GM23248 (cell line): Measurements from ENCODE around the gene HSPB3. TPM values are rescaled to one million over a fixed set of nuclear protein-coding genes. Genes with fewer than 3 reads are reported as not detected.
A peak's percentile ranks its signal among the peaks of the same experiment; 100 is the strongest.

ENCODE experiments used
- DNase-seq: peaks from one replicate; pipeline ENCODE4 v3.0.0-alpha.2; 2015
- H2AFZ ChIP-seq: fragments of 200-600 bp; sonication (generic); 2 replicates; pipeline ENCODE4 v1.6.1; 2016; ENCODE audit warnings: antibody characterized with exemption
- H3F3A ChIP-seq: fragments of 200-600 bp; sonication (generic); 2 replicates; pipeline ENCODE4 v1.6.1; 2016; ENCODE audit warnings: mild to moderate bottlenecking, antibody characterized with exemption, mixed run types; ENCODE audit not compliant: insufficient read depth
- H3K27ac ChIP-seq: fragments of 200-600 bp; sonication (generic); 2 replicates; pipeline ENCODE4 v1.5.1; 2016; ENCODE audit warnings: mild to moderate bottlenecking
- H3K27me3 ChIP-seq: fragments of 200-600 bp; sonication (generic); replicated peaks from 2 replicates; pipeline ENCODE4 v1.6.1; 2016; ENCODE audit warnings: mild to moderate bottlenecking; ENCODE audit not compliant: insufficient read depth
- H3K36me3 ChIP-seq: fragments of 200-600 bp; sonication (generic); 2 replicates; pipeline ENCODE4 v1.6.1; 2016; ENCODE audit warnings: low read depth, mild to moderate bottlenecking
- H3K4me1 ChIP-seq: fragments of 200-600 bp; sonication (generic); 2 replicates; pipeline ENCODE4 v1.6.1; 2016; ENCODE audit warnings: mild to moderate bottlenecking; ENCODE audit not compliant: insufficient read depth
- H3K4me2 ChIP-seq: fragments of 200-600 bp; sonication (generic); one replicate; pipeline ENCODE4 v1.6.1; 2016; ENCODE audit warnings: mild to moderate bottlenecking; ENCODE audit not compliant: unreplicated experiment
- H3K4me3 ChIP-seq: fragments of 200-600 bp; sonication (generic); 2 replicates; pipeline ENCODE4 v1.5.1; 2016; ENCODE audit warnings: mild to moderate bottlenecking
- H3K79me2 ChIP-seq: fragments of 200-600 bp; sonication (generic); 2 replicates; pipeline ENCODE4 v1.6.1; 2016; ENCODE audit warnings: mild to moderate bottlenecking; ENCODE audit not compliant: insufficient read depth
- H3K9ac ChIP-seq: fragments of 200-600 bp; sonication (generic); 2 replicates; pipeline ENCODE4 v1.6.1; 2016; ENCODE audit warnings: mild to moderate bottlenecking
- H3K9me2 ChIP-seq: fragments of 200-600 bp; sonication (generic); 2 replicates; pipeline ENCODE4 v1.6.1; 2016; ENCODE audit warnings: mixed run types, mild to moderate bottlenecking, moderate library complexity; ENCODE audit not compliant: insufficient read depth
- H3K9me3 ChIP-seq: fragments of 200-600 bp; sonication (generic); one replicate; pipeline ENCODE4 v1.6.1; 2017; ENCODE audit warnings: low read depth
- H4K20me1 ChIP-seq: fragments of 200-600 bp; sonication (generic); 2 replicates; pipeline ENCODE4 v1.6.0; 2016; ENCODE audit not compliant: insufficient read depth
- EZH2 ChIP-seq: fragments of 200-600 bp; sonication (generic); IDR thresholded peaks from 2 replicates; pipeline ENCODE4 v1.6.1; 2018; ENCODE audit warnings: antibody characterized with exemption, mild to moderate bottlenecking; ENCODE audit not compliant: insufficient read depth, poor library complexity, severe bottlenecking
- EZH2phosphoT487 ChIP-seq: fragments of 200-600 bp; sonication (generic); IDR thresholded peaks from 2 replicates; pipeline ENCODE4 v1.6.1; 2018; ENCODE audit warnings: antibody characterized with exemption, moderate library complexity, mild to moderate bottlenecking, low read depth; ENCODE audit not compliant: insufficient read depth
- WGBS, 2 experiments: methylation state at CpG; one replicate each; pipeline ENCODE4 v1.1.6; 2015 to 2017; ENCODE audit warnings: low lambda C conversion rate in 2 of 2, low coverage in 1 of 2; ENCODE audit errors: missing lambda C conversion rate in 2 of 2; 5-methylcytosine and 5-hydroxymethylcytosine counted together
- in situ Hi-C: fragments of 300-500 bp; cut with MboI; formaldehyde crosslinking; loops from 2 replicates; pipeline ENCODE4 v1.15.0; 2020
- polyA plus RNA-seq: library from polyadenylated mRNA; unstranded; fragments of >200 nt; fragmentation: Nextera tagmentation; extraction: Ambion mirVana; gene quantifications from 2 replicates; pipeline ENCODE4 v1.2.1, GENCODE V29; 2016
- total RNA-seq: library from RNA; depleted of rRNA; stranded (reverse); fragments of >200 nt; shearing (Covaris generic); gene quantifications from 2 replicates; pipeline ENCODE4 v1.2.3, GENCODE V29; 2014

HSPB3 gene
- total and polyA plus RNA-seq, 2 experiments from 2014 or later, result 4.1 to 5.4 TPM

DNA sequence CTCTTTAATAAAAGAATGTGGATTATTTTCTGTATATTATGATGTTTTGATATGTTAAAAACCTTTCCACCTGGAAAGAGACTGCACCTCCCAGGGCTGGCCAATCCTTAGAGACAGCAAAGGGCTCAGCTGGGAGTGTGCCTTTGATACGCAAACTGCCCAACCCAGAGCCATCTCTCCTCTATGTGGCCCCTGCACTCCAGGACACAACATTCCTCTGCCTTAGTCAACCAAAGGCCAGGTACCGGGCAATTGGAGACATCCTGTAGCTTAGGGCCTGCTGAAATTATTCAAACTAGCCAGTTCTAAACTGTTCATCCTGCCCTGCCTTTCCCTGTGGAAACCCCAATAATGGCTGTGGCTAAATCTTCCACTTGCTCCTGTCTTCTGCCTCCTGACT lies 5.0 kb upstream of the HSPB3 start:
- Histone ChIP-seq H3K79me2 (no peaks in the 10 kb centered on the region), H3K4me3 (no peak overlapping the region), H3K4me2 (no peak overlapping the region), H3K9me2 (no peaks in the 10 kb centered on the region), H2AFZ (no peak overlapping the region), H3K4me1 (peaks cover 10% of the 10 kb centered on the region), H3K27me3 (no peaks in the 10 kb centered on the region), H3K9ac (no peak overlapping the region), H3K27ac (no peak overlapping the region), H3F3A (peaks cover 8% of the 10 kb centered on the region), H4K20me1 (no peaks in the 10 kb centered on the region), H3K9me3 (no peaks in the 10 kb centered on the region), H3K36me3 (no peaks in the 10 kb centered on the region)
- in situ Hi-C loops, result no loop called here
- 98 to 100% methylated on average over 2 of the region's 2 CpGs for WGBS, 2 experiments
- TF ChIP-seq EZH2phosphoT487 (no peak), EZH2 (no peak)
- no peak for DNase-seq

DNA sequence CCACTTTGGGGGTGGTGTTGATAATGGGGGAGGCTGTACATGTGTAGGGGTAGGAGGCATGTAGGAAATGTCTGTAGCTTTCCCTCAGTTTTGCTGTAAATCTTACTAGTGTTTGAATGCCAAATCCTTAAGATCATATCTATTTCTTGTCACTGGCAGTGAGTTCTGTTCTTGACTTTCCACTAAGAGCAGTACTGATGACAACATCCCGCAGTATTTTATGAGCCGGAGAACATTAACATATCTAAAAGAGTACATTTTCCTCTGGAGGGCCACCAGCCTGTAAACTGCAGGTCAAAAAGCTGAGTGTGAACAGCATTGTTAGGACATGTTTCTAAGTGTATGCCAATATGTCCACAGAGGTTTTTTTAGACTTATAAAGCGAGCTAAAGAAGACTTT lies 2.5 kb upstream of the HSPB3 start:
- H3K9me3 ChIP-seq, result no peaks in the 10 kb centered on the region
- H3K4me2 ChIP-seq, result no peak overlapping the region
- in situ Hi-C loops, result no loop called here
- no peaks in the 10 kb centered on the region for H3K27me3 ChIP-seq
- H3K9ac ChIP-seq, result no peak overlapping the region
- no peaks in the 10 kb centered on the region for H3K79me2 ChIP-seq
- no peaks in the 10 kb centered on the region for H4K20me1 ChIP-seq
- H2AFZ ChIP-seq, result no peak overlapping the region
- H3K9me2 ChIP-seq, result no peaks in the 10 kb centered on the region
- H3K4me1 ChIP-seq, result peaks cover 35% of the 10 kb centered on the region
- peaks cover 31% of the 10 kb centered on the region for H3F3A ChIP-seq
- H3K4me3 ChIP-seq, result no peak overlapping the region
- no peak overlapping the region for H3K27ac ChIP-seq
- DNase-seq, result no peak
- no peak for TF ChIP-seq EZH2phosphoT487
- TF ChIP-seq EZH2, result no peak
- H3K36me3 ChIP-seq, result no peaks in the 10 kb centered on the region
- 99 to 100% methylated on average over 3 of the region's 3 CpGs for WGBS, 2 experiments

DNA sequence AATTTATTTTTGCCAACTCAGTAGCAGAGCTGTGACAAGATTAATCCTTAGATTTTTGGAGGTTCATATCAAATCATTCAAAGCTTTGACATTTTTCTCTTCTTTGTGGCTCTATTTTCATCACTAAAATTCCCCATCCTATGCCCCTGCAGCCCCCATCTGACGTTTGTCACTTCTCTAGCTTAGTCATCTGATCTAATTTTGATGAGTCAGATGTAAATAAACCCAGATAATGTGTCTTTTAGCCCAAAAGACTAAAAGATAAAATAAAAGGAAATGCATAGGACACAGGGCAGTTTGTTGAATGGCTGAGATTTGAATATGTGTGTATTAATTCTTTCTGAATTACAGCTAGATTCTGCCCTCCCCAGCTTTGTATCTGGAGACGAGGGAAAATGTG lies 897 bp upstream of the HSPB3 start:
- peaks cover 39% of the 10 kb centered on the region for H3K4me1 ChIP-seq
- H3K9ac ChIP-seq, result peak overlapping the region; percentile 31; the same call in 1 of the 2 replicates
- H3K79me2 ChIP-seq, result no peaks in the 10 kb centered on the region
- peak; percentile 28 for DNase-seq
- H3K4me2 ChIP-seq, result peak overlapping the region; percentile 77
- H3K9me3 ChIP-seq, result no peaks in the 10 kb centered on the region
- in situ Hi-C loops, result no loop called here
- peak overlapping the region; percentile 69 for H3K27ac ChIP-seq
- no peaks in the 10 kb centered on the region for H3K36me3 ChIP-seq
- H3K27me3 ChIP-seq, result no peaks in the 10 kb centered on the region
- WGBS, 2 experiments, result 21 to 29% methylated on average over 2 of the region's 2 CpGs
- no peaks in the 10 kb centered on the region for H4K20me1 ChIP-seq
- TF ChIP-seq EZH2 (no peak), EZH2phosphoT487 (no peak)
- H3K4me3 ChIP-seq, result no peak overlapping the region
- H2AFZ ChIP-seq, result no peak overlapping the region
- H3K9me2 ChIP-seq, result no peaks in the 10 kb centered on the region
- peaks cover 39% of the 10 kb centered on the region for H3F3A ChIP-seq

DNA sequence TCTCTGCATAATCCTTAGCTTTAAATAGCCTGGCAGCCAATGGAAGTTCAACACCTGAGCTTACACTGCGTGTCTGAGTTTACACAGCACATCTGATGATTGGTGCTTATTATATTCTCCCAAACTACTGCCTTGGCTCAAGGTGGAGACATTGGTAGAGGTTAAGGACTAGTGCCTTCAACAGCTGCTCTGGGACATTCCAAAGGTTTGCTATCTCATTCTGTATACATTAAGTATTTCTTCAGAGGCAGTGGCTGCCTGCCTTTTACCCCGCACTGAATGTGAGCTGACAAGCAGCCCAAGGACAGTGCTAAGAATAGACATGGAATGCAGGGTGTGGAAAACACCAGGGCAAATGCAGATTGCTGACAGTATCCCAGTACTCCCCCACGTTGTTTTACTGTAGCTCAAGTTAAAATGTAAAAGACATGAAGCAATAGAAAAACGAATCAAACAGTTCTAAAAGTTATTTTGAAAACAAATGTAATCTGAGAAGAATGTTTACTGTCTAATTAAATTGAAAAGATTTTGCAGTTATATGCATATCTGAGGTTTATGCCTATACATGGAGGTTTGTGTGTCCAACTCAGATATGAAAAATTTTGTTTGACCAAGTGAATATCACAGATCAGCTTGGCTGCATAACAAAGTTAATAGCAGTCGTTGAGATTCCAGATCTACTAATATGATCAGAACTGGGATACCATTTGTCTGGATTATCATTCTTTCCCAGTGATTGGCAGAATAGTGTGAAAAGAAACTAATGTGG lies 1.8 kb downstream of the HSPB3 start:
- Histone ChIP-seq H3K27ac (peak overlapping the region; percentile 69), H3F3A (peaks cover 52% of the 10 kb centered on the region), H3K9ac (peak overlapping the region; percentile 18), H4K20me1 (no peaks in the 10 kb centered on the region), H3K4me1 (peaks cover 52% of the 10 kb centered on the region), H3K4me2 (peak overlapping the region; percentile 77), H3K9me3 (no peaks in the 10 kb centered on the region), H3K36me3 (no peaks in the 10 kb centered on the region), H3K27me3 (no peaks in the 10 kb centered on the region), H3K79me2 (no peaks in the 10 kb centered on the region), H2AFZ (no peak overlapping the region), H3K9me2 (no peaks in the 10 kb centered on the region), H3K4me3 (peak overlapping the region; percentile 36)
- in situ Hi-C loops, result no loop called here
- 16 to 17% methylated on average over 5 of the region's 5 CpGs for WGBS, 2 experiments
- DNase-seq, result peak; percentile 81
- TF ChIP-seq EZH2phosphoT487 (no peak), EZH2 (no peak)
